IPS DF 19.7 (cell line): Measurements from ENCODE around the gene RPS6KA1.
"Not testable (repeated sequence)": the region's sequence is repeated elsewhere in the genome, so short reads cannot be mapped to it uniquely, and the experiment has no call there.

Experiments
- DNase-seq: peaks from one replicate; pipeline ENCODE4 v3.0.0-alpha.2; 2013; ENCODE audit warnings: low read depth, low spot score

The RPS6KA1 gene

DNA sequence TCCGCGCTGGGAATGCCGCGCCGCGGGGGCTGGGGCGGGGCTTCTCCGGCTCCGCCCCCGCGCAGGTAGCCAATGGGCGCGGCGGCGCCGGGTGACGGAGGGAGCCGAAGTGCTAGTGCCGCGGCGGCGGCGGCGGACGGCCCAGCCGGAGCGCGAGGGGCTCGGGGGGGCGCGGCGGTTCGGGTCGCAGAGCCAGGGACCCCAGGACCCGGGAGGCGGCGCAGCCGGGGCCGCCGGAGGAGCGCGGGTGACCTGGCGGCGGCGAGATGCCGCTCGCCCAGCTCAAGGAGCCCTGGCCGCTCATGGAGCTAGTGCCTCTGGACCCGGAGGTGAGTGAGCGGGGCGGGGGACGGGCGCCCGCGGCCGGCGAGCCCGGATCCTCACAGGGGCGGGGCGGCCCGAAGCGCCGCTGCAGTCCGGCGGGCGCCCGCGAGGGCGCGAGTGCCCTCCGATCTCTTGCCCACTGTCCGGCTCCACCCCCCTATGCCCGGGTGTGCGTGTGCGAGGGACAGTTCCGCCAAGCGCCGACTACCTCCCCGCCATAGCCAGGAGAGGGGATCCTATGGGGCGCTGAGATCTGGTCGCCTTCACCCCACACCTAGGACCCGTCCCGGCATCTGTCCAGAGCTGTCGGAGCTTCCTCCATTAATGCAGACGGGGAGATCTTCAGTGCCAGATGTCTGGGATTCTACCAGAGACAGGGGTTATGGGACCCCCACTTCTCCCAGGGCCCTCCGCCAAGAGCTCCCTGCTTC is at the start of gene RPS6KA1:
Gene RPS6KA1 (plus strand): TSS at position 107 of the 755 bp plus-strand sequence. CDS start 160 bp downstream, at position 267.
- DNase-seq = no peak

DNA sequence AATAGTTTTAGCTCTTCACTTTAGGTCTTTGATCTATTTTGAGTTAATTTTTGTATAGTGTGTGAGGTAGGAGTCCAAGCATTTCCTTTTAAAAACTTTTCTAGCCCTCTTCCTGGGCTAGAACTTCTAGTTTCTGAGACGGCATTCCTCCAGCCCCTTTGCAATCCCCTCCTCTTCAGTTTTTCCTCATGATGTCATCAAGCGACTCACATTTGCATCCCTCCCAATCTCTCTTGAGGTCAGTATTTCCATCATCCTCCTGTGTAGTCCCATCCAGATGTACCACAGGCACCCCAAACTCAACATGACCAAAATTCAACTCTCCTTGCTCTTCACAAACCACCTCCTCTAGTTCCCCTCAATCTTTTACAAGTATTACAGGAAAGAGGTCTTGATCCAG is 46.6 kb upstream of the RPS6KA1 start:
- DNase-seq = no peak

DNA sequence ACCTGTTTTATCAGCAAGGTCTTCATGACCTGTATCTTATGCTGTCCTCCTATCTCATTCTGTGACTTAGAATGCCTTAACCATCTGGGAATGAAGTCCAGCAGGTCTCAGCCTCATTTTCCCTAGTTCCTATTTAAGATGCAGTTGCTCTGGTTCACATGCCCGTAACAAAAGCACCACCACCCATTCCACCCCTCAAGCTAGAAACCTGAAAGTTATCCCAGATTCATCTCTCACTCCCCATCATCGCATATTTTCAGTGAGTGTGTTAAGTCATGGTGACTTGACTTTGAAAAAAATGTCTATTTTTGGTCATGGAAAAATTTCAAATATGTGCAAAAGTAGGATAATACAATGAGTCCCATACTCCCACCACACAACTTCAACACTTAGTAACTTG is 45.6 kb upstream of the RPS6KA1 start:
- no peak for DNase-seq

DNA sequence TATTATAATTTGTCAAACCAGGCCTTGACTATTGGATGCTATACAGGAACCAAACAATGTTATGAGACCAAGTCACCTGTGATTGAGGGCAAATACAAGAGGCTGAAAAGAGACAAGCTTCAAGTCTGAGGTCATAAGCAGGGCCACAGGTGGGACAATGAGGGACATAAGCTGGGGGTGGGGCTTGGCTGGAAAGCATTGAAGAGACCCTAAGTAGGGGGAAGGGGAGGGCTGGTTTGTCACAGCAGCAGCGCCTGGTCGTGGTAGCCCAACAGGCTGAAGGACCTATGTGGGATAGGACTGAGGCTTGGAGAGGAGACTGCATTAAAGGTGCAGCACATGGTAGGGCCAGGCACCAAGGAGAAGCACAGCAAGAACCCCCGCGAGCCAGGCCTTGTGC is 39.4 kb upstream of the RPS6KA1 start:
- no peak for DNase-seq

DNA sequence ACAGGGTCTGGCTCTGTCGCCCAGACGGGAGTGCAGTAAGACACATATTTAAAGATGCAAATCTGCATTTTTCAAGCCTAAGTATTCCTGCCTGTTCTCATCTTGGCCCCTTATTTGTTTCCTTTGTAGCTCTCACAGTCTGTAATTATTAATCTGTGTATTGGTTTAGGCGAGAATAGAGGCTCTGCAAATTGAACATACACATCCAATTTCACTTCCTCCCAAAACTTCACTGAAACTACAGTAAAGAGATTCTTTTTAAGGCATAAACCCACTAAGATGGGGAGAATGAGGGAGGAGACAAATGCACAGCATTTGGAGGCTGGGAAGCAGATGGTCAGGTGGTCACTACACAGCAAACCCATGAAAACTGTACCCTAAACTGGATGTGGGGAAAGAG is 36.3 kb upstream of the RPS6KA1 start:
- DNase-seq = no peak

DNA sequence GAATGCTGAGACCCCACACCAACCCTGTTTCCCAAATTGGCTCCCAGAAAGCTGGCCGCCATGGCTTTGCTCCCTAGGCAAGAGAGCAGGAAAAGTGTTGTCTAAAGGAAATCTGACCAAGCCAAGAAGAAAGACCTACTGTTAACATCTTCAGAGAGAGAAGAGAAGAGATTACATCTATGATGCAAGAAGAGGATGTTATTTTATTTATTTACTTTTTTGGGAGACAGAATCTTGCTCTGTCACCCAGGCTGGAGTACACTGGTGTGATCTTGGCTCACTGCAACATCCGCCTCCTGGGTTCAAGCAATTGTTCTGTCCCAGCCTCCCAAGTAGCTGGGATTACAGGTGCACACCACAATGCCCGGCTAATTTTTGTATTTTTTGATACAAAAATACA is 35.6 kb upstream of the RPS6KA1 start:
- no peak for DNase-seq

DNA sequence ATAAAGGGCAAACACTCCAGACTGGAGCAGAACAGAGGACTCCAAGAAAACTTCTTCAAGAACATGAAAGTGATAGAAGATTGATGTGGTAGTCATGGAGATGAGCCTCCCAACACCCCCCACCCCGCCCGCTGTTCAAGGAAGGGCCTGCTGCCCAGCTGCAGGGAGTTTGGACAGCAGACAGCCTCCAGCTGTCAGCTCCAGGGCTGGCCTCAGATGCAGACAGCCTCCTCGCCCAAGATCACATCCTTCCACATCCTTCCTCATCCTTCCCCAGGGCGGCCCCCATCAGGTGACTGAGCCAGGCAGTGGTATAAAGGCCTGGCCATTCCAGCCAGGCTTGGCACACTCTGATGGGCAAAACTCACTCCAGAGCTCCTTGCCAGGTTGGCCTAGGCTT is 32.7 kb upstream of the RPS6KA1 start:
- no peak for DNase-seq

DNA sequence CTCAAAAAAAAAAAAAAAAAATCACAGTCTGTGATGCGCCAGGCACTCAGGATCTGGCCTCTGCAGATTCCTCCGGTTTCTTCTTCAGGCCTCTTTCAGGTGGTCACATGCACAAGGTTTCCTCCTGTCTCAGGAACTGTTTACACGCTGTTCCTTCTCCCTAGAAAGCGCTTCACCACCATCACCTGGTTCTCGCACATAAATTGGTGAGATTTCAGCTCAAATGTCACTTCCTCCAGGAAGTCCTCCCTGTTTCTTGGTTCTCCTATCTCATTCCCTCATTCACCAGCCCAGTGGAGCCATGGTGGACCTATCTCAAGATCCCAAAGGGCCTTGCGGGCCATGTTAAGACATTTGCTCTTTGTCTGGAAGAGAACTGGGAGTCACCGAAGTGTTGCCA is 30.7 kb upstream of the RPS6KA1 start:
- no peak for DNase-seq

DNA sequence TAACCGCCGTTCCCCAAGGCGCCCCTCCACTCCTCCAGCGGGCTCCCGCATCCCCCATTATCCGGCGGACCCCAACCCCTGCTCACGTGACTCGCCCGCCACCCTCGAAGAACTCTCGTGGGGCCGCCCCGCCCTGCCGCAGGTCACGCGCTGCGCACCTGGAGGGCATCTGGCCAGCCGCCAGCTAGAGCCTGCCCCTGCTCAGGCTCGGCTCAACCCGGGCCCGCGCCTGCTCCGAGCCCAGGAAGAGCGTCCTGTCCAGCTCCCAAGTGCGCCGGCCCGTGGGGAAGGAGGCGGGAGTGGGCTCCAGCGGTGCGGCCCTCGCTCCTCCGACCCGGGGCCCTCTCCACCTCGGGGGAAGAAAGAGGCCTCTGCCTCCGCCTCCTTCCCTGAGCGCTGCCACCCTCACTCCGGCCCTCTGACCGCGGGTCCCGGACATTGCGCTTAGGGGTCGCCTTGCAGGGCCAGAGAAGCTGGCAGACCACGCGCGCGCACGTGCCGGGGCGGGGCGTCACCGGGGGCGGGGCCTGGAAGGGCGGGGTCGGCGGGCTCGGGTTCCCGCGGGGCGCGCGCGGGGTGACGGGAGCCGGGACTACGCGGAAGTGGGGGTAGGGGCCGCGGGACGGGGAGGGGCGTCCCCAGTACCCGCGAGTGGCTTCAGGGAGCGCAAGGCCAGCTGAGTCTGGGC is 28.9 kb upstream of the RPS6KA1 start:
- DNase-seq = no peak

DNA sequence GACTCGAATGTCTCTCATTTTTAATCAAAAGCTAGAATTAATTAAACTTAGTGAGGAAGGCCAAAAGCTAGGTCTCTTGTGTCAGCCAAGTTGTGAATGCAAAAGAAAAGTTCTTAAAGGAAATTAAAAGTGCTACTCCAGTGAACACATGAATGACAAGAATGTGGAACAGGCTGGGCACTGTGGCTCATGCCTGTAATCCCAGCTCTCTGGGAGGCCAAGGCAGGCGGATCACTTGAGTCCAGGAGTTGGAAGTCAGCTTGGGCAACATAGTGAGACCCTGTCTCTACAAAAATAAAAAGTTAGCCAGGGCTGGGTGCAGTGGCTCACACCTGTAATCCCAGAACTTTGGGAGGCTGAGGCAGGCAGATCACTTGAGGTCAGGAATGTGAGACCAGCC is 18.9 kb upstream of the RPS6KA1 start:
- DNase-seq = not testable (repeated sequence)

DNA sequence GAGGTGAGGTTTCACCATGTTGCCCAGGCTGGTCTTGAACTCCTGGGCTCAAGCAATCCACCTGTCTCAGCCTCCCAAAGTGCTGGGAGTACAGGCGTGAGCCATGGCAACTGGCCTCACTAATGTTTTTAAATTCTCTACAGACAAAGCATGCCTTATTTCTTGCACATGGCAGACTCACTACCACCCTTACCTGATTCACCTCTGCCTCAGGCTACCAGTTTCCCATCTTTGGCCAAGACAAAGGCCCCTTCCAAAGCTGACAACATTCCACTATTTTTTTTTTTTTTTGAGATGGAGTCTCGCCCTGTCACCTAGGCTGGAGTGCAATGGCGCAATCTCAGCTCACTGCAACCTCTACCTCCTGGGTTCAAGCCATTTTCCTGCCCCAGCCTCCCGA is 13.7 kb upstream of the RPS6KA1 start:
- DNase-seq = not testable (repeated sequence)

DNA sequence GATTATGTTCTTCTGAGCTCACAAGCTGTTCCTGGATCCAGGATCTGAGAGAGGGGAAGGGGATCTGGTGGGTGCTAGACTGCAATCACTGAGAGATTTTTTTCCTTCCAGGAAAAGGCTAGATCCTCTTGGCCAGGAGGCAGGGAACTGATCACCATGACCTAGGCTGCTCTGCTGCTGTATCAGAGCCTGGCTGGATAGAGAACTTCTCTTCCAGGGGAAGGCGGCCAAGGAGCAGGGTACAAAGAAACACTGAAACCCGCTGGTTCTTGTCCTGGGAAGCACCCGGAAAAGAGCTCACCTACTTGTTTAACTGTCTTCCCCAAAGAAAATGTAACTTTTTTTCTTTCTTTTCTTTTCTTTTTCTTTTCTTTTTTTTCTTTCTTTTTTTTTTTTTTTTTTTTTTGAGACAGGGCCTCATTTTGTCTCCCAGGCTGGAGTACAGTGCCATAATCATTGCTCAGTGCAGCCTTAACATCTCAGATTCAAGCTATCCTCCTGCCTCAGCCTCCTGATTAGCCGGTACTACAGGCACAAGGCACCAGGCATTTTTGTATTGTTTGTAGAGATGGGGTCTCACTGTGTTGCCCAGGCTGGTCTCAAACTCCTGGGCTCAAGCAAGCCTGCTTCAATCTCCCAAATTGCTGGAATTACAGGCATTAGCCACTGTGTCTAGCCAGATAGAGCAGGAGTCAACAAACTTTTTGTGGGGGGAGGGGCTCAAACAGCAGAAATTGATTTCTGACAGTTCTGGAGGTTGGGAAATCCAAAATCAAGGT is 12.4 kb upstream of the RPS6KA1 start:
- DNase-seq = no peak

DNA sequence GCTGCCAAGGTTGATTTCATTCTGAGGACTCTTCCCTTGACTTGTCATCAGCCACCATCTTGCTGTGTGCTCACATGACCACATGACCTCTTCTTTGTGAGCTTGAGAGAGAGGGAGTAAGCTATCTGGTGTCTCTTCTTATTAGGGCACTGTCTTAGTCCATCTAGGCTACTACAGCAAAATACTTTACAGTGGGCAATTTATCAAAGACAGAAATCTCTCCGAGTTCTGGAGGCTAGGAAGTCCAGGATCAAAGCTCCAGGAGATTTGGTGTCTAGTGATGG is 11.9 kb upstream of the RPS6KA1 start:
- no peak for DNase-seq

DNA sequence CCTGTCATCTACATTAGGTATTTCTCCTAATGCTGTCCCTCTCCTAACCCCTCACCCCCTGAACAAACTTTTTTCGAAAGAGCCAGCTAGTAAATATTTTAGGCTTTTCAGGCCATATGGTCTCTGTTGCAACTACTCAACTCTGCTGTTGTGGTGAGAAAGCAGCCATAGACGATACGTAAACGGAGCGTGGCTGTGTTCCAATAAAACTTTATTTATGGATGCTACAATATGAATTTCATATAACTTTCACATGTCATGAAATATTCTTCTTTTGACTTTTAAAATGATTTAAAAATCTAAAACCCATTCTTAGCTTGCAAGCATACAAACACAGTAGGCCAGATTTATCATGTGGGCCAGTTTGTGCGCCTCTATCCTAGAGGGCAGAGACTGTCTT is 11.2 kb upstream of the RPS6KA1 start:
- DNase-seq = no peak

DNA sequence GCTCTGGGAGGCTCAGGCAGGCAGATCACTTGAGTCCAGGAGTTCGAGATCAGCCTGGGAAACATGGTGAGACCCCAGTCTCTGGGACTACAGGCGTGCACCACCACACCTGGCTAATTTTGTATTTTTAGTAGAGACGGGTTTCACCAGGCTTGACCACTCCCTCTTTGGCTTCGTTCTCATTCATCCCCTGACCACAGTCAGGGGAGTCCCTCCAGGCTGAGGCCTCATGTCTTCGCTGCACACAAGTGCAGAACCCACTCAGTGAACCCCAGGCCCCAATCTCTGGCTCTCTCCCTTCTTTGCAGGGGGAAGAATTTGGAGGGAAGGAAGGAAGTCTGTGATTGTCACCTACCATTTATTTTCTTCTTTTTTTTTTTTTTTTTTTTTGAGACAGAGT is 9.2 kb upstream of the RPS6KA1 start:
- DNase-seq = no peak

DNA sequence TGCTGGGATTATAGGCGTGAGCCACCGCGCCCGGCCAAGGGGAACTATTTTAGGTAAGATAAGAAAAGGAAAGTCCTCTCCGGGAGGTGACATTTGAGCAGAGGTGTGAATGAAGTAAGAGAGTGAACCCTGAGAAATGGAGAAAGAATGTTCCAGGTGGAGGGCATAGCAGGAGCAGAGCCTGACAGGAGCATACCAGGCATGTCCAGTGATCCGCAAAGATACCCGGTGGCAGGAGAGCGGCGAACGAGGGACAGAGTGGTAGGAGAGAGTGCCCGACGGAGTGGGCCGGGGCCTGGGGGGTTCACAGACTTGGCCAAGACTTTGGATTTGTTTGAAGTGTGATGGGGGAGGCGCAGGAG is 7.9 kb upstream of the RPS6KA1 start:
- no peak for DNase-seq

DNA sequence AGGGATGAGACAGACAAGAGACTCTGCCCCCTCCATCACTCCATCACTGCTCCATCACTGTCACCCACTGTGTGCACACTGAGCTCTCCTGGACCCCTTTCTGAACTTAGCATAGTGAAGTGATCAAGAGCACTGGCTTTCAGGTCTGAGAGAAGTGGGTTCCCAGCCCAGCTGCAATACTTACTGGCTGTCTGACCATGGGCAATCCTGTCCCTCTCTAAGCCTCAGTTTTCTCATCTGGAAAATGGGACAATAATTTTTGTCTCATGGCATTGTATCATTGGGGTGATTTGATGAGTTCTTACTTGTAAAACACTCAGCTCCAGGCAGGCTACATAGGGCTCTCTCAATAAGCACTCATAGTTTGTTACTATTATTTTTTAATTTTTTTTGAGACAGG is 7.5 kb upstream of the RPS6KA1 start:
- no peak for DNase-seq

DNA sequence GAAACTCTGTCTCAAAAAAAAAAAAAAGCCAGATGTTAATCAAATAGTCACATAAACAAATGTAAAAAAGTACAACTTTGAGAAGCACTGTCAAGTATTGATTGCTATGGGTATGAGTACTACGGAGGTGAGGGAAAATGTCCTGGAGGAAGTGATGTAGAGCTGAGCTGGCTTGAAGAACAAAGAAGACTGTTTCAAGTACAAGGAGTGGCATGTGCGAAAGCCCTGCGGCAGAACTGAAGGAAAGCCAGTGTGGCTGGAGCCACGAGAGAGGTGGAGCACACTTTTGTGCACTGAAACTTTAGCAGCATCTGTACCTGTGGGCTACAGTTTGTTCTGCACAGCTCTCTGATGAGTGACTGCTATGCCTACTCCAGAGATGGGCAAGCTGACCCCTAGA is 5.4 kb upstream of the RPS6KA1 start:
- no peak for DNase-seq

DNA sequence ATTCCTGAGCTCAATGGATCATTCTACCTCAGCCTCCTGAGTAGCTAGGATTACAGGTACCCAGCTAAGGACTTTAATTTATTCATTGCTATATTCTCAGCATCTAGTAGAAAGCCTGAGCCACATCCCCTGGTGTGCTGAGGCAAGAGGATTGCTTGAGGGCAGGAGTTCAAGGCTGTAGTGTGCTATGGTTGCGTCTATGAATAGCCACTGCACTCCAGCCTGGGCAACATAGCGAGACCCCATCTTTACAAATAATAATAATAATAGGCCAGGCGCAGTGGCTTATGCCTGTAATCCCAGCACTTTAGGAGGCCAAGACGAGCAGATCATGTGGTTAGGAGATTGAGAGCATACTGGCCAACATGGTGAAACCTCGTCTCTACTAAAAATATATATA is 3.3 kb upstream of the RPS6KA1 start:
- no peak for DNase-seq

DNA sequence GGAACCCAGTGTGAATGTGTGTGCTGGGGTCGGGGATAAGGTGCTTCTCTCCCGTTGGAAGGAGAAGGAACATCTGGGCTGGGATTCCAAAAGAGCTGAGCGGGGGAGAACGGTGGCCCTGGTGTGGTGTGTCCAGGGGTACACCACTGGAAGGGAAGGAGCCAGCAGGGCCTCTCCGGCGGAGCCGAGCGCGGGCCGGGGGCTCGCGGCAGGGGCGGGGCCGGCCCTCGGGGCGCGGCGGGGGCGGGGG is 231 bp upstream of the RPS6KA1 start:
- DNase-seq = no peak

DNA sequence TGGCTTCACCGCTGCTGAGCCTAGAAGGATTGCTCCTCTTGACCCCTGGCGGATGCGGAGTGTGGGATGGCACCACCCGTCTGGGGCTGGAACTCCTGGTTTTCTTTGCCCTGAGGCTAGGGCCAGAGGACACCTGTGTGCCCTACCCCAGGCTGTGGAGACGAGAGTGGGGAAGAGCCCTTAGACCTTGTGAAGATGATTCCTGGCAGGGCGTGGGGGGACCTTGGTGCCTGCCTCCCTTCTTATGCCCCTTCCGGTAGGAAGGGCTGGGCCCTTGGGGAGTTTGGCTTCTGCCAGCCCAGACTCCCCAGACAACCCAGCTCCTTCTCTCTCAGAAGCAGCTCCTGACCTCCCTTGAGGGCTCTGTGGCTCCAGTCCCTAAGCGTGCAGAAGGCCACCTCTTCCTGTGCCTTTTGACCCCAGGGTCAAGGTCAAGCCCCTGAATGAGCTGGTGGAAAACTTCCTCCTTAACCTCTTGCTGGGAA is 891 bp downstream of the RPS6KA1 start:
- no peak for DNase-seq

DNA sequence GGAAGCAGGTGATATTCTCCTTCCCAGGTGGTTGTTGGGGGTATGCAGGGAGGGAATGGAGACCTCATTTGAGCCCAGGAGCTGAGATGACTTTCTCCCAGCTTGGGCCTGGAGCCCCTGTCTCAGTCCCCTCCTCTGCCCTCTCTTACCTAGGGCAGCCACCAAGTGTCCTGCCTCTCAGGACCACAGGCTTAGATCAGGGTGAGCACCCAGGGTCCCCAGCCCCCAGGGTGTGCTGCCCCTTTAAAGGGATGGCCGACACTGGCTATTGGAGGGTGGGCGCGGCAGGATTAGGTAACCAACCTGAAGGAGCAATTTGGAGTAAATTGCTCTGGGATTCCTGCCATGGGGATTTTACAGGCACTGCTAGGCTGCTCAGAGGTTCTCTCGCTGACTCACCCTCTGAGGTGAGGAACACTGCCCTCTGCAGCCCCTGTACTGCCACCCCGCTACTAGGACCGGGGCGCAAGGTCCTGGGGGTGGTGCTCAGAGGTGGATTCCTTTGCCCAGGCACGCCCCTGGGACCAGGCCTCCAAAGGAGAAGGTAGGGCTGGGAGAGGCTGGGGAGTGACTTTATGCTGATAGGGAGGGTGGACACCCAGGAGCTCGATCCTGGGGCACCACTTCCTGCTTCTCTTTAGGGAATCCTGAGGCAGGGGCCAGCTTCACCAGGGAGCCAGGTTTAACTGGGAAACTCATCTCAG is 1.5 kb downstream of the RPS6KA1 start:
- DNase-seq = peak; percentile 82
